HCEC 1CT (cell line): ENCODE measurements around the gene CEP57.
"Not testable (repeated sequence)": the region's sequence is repeated elsewhere in the genome, so short reads cannot be mapped to it uniquely, and the experiment has no call there.

Experiments used
- DNase-seq: peaks from one replicate; pipeline ENCODE4 v3.0.0-alpha.2; 2017

CEP57 gene

GRCh38 chr11:95800438-95800837 is 10.1 kb downstream of the CEP57 start:
- no peak for DNase-seq

GRCh38 chr11:95802806-95803205 is 12.5 kb downstream of the CEP57 start:
- DNase-seq: no peak

- DNase-seq: no peak
Measured at GRCh38 chr11:95803973-95804372, 13.7 kb downstream of the CEP57 start.

- no peak for DNase-seq
Measured at GRCh38 chr11:95805869-95806268, 15.6 kb downstream of the CEP57 start.

- not testable (repeated sequence) for DNase-seq
Measured at GRCh38 chr11:95806464-95806863, 16.2 kb downstream of the CEP57 start.

- not testable (repeated sequence) for DNase-seq
Measured at GRCh38 chr11:95811052-95811451, 20.8 kb downstream of the CEP57 start.

- DNase-seq: no peak
Measured at GRCh38 chr11:95816037-95816436, 25.7 kb downstream of the CEP57 start.

- DNase-seq: peak; percentile 60
Measured at GRCh38 chr11:95821640-95822039, 31.3 kb downstream of the CEP57 start.

- peak; percentile 14 for DNase-seq
Measured at GRCh38 chr11:95827696-95828095, 37.4 kb downstream of the CEP57 start.

GRCh38 chr11:95829580-95830259 is 39.4 kb downstream of the CEP57 start:
- peak; percentile 85 for DNase-seq

GRCh38 chr11:95831198-95831883 is 41.0 kb downstream of the CEP57 start:
- DNase-seq: peak; percentile 91

GRCh38 chr11:95832763-95833162 is 42.5 kb downstream of the CEP57 start:
- DNase-seq: peak; percentile 79

- no peak for DNase-seq
Measured at GRCh38 chr11:95833378-95833777, 43.1 kb downstream of the CEP57 start.

- DNase-seq: no peak
Measured at GRCh38 chr11:95835351-95835750, 45.1 kb downstream of the CEP57 start.

GRCh38 chr11:95835768-95836488 is 45.6 kb downstream of the CEP57 start:
- peak; percentile 93 for DNase-seq

- no peak for DNase-seq
Measured at GRCh38 chr11:95845167-95845566, 54.9 kb downstream of the CEP57 start.

GRCh38 chr11:95849087-95849825 is 59.0 kb downstream of the CEP57 start:
- peak; percentile 79 for DNase-seq

GRCh38 chr11:95850137-95850536 is 59.8 kb downstream of the CEP57 start:
- peak; percentile 54 for DNase-seq

- DNase-seq: no peak
Measured at GRCh38 chr11:95853138-95853537, 62.8 kb downstream of the CEP57 start.

GRCh38 chr11:95853862-95854261 is 63.6 kb downstream of the CEP57 start:
- DNase-seq: no peak

- DNase-seq: not testable (repeated sequence)
Measured at GRCh38 chr11:95854362-95854761, 64.1 kb downstream of the CEP57 start.

- DNase-seq: not testable (repeated sequence)
Measured at GRCh38 chr11:95860024-95860423, 69.7 kb downstream of the CEP57 start.

GRCh38 chr11:95863486-95864140 is 73.3 kb downstream of the CEP57 start:
- DNase-seq: peak; percentile 61
